ENCODE data around the gene SLC17A1.
"Not testable (repeated sequence)": the region's sequence is repeated elsewhere in the genome, so short reads cannot be mapped to it uniquely, and the experiment has no call there.

The SLC17A1 gene

DNA sequence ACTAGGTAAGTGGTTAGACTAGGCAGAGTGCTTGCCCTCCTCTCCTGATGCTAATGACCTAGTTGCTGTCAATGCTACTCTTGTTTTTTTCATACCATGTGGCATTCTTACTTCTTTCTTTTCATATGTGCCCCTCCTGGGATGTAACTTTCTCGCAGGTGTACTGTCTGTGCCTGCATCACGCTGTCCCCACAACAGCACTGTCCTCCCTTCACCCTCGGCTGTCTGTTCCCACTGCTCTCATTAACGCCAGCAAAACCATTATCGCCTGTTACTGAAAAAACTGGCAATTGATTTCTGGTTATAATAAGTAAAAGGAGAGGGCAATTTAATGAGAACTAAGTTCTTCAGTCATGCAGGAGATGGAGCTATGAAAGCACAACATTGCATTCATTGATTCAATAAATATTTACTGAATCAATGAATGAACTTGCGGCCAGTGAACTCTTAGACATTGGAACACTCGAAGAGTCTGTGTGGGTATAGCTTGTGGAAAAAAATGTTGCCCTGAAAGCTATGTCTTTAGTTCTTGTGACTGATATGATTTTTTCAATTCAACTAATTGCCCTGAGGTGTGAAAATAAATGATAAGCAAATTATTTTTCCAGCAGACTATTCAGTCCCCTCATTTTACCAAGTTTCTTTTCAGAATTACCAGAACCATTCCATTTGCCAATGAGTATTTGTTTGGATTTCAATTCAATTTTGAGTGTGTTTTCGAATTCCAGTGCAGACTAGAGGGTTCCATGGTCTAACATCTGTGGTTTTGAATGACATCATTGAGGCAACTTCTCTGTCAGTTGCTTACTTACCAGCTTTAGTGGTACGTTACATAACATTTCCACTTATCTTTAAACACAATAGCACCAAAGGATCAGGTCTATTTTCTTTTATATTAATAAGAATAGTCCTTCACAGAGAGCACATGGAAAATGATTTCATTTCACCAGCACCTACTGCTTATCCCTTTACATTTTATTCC, 75.2 kb downstream of the SLC17A1 start:
- no peak for DNase-seq (ENCODE audit: low spot score)

DNA sequence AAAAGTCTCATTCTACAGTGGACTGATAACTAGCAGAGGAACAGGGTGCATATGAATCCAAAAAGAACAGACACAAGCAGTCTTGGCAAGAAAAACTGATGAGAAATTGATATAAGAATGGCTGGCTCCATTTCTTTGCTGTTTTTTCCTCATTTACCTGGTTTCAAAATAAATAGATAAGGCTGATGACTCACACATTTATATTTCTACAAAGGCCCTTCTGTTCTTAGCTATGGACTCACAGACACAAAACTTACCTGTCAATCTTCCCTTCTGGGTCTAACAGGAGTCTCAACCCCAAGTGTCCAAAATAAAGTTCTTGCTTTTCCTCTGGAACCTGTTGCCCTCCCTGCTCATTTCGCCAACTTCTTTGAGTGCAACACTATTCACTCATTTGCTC, 76.4 kb downstream of the SLC17A1 start:
- no peak for DNase-seq (ENCODE audit: low spot score)

- DNase-seq (ENCODE audit: low spot score) = no peak
Observed at GRCh38 chr6:25754535-25754934, 77.3 kb downstream of the SLC17A1 start, which contains the start of gene SLC17A4. Gene SLC17A4 (plus strand): TSS chr6:25754742. CDS start chr6:25761963, 7,221 bp downstream.

GRCh38 chr6:25753079-25753478, 78.8 kb downstream of the SLC17A1 start:
- DNase-seq (ENCODE audit: low spot score) = no peak

GRCh38 chr6:25750906-25751305, 80.9 kb downstream of the SLC17A1 start:
- DNase-seq (ENCODE audit: low spot score) = no peak

DNA sequence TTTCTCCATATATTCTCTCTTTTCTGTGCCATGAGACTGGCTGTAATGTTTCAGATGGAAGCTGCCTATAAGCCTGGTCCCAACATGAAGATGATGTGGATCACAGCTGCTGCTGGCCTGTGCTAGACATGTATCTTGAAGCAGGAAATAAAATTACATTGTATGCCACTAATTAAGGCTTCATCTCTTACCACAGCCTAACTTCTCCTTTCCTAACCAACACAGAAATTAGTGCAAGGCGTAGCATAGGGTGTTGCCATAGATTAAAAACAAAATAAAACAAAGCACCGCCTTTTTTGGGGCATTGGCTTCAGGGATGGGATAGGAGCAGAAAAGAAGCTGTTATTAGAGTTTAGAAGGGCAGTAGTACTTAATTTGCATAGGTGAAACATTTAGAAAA, 82.0 kb downstream of the SLC17A1 start:
- DNase-seq (ENCODE audit: low spot score) = no peak

- not testable (repeated sequence) for DNase-seq (ENCODE audit: low spot score)
Observed at GRCh38 chr6:25748601-25749517, 83.0 kb downstream of the SLC17A1 start.

DNA sequence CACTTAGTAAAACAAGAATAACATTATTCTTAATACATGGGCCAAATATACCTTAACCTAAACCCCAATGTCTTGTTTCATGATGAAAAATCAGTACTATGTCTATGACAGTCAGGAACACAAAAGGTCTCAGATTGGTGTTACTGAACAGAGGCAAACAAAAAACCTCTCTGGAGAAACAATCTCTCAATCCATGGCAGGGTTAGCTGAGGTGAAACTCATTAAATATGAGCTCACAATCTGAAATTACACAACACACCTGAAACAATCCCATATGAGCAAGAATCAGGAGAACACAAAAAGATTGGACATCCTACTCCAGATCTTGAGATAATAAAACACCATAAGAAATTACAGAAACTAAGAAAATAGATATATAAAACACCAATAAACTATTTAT, 83.8 kb downstream of the SLC17A1 start:
- no peak for DNase-seq (ENCODE audit: low spot score)

GRCh38 chr6:25747477-25747876, 84.4 kb downstream of the SLC17A1 start:
- no peak for DNase-seq (ENCODE audit: low spot score)

DNA sequence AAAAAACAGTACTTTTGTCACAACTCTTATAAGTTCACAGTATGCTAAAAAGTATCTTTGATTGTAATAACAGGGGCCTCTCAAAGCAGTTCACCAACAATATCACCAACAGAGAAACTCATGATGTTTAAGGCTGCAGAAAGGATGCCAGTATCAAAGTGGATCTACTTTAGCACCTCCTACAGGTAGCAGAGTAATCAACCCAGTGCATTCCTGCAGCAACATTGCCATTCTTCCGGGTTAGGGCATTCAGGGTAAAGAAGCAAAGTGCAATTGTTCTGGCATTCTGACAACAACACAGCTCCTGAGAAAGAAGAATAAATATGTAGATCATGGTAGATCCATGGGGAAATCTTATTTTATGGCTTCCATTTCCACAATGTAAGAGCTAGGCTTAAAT, 84.9 kb downstream of the SLC17A1 start:
- DNase-seq (ENCODE audit: low spot score) = no peak

DNA sequence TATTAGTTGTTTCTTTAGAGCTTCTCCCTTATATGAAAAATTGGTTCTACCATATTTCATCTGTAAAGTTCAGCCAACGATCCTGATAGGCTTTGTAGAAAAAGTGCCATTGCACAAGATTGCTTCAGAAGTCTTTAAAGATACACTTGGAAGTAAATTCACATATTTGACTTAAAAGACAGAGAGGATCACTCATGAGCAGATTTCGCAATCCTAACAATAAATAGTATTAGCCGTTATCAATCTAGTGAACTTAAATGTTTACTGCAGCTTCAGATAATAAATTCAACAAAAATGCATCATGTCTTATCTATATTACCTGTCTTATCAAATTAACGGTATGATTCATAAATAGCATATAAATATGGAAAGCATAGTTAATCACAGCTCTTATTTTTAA, 86.0 kb downstream of the SLC17A1 start:
- no peak for DNase-seq (ENCODE audit: low spot score)

DNA sequence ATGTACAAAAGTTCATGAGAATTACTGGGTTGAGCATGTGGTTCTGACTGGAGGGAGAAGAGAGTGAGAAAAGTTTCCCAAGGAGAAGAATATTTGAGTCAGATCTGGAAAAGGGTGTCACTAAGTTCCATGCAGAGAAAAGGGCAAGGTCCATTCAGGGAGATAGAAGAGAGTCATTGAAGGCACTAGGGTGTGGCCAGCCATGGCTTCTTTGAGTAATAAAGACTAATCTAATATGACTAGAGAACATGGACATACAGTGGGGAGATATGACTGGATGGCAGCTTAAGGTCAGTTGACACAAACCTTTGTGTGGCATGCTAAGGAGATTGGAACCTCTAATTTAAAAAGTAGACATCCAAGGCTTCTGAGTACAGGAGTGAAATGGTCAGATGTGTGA, 88.0 kb downstream of the SLC17A1 start:
- no peak for DNase-seq (ENCODE audit: low spot score)

GRCh38 chr6:25735261-25735660, 96.6 kb downstream of the SLC17A1 start:
- DNase-seq (ENCODE audit: low spot score) = no peak

Data from D341Med (cell line).